Measurements from ENCODE around the gene EXOC3L1.

EXOC3L1 gene

DNA sequence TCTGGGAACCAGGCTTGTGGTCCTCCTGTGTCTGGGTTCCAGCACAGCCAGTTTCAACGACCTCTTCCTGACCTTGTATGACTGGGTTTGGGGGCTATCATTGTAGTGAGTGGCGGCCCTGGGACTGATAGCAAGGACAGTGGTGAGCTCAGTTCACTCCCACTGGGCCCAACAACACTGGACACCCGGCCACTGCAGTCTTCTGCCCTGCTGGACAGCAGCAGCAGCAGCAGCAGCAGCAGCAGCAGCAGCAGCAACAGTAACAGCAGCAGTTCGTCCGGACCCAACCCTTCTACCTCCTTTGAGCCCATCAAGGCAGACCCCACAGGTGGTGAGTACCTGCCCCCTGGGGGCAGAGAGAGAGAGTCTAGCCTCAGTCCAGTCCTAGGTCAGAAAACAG is 5.7 kb upstream of the EXOC3L1 start:
- DNase-seq, result no peak

DNA sequence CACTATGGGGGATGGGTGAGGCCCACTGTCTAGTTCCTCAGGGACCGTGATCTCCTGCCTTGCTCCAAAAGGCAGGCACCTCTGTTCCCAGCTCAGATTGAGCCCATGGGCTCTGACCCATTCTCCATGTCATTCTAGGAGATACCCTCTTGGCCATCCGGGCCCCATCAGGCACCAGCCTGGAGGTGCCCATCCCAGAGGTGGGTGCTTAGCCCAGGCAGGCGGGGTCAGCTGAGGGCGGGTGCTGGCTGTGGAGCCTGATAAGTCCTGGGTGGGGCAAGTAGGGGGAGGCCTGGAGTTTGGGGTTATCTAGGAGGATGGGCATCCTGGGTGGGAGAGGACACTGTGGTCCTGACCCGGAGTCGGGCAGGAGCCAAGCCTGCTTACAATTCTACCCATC is 4.3 kb upstream of the EXOC3L1 start:
- DNase-seq, result no peak

DNA sequence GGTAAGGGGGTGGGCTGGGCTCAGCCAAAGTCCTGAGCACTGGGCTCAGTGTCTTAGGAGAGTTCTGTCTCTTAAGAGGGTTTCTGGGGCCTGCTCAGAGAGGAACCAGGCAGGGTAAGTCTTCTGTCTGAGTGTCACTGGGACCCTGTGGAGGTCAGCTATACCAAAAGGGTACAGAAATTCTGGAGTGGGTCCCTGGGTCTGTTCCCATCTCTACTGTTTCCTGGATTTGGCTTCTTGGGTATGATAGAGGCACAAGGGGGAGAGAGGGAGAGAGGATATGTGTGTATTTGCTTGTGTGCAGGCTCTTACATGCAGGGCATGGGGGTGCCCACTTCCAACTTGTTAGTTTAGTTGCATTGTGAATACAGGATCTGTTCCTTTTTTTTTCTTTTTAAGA is 3.6 kb upstream of the EXOC3L1 start:
- DNase-seq, result no peak

DNA sequence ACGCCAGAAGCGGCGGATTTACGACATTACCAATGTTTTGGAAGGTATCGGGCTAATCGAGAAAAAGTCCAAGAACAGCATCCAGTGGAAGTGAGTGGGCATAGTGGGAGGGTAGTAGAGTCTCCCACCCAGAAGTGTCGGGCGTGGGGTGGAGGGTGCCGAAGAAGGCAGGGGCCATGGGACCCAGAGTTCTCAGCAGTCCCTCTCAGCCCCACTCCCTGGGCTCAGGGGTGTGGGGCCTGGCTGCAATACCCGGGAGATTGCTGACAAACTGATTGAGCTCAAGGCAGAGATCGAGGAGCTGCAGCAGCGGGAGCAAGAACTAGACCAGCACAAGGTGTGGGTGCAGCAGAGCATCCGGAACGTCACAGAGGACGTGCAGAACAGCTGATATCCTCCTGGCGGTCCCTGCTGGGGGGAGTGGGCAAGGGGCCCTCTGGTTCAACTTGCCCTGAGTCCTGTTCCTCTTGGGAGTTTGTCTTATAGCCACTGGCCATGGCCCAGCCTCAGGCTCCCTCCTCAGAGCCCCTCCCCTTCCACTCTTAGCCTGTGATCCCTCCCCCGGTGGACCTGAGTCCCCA is 2.9 kb upstream of the EXOC3L1 start:
- DNase-seq, result no peak

DNA sequence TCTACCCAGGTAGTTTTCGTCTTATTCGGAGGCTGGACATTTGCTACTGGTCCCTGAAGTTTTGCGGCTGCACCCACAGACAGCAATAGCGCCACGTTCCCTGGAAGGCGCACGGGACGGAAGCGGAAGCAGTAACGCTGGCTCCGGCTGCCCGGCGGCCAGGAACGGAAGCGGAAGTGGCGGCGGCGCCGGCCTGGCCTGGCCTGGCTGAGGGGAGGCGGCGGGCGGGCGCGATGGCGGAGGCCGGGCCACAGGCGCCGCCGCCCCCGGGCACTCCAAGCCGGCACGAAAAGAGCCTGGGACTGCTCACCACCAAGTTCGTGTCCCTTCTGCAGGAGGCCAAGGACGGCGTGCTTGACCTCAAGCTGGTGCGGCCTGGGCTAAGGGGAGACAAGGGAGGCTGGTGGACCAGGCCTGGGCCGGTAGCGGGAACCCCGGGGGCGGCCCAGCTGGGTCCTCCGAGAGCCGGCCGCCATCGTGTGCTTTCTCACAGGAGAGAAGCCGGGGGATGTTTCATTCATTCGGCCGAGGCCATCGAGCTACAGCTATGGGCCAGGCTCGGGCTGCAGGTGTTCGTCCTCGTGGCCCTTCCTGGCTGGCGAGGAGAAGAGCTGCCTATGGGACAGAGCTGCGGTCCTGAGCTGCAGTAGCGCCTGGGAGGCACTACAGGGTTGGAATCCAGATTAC is 2.2 kb upstream of the EXOC3L1 start, which contains the start of gene E2F4:
Gene E2F4, plus strand, starts transcription at position 161 of the 687 bp plus-strand sequence. Its CDS starts 73 bp downstream, at position 234.
- peak; percentile 95 for DNase-seq

DNA sequence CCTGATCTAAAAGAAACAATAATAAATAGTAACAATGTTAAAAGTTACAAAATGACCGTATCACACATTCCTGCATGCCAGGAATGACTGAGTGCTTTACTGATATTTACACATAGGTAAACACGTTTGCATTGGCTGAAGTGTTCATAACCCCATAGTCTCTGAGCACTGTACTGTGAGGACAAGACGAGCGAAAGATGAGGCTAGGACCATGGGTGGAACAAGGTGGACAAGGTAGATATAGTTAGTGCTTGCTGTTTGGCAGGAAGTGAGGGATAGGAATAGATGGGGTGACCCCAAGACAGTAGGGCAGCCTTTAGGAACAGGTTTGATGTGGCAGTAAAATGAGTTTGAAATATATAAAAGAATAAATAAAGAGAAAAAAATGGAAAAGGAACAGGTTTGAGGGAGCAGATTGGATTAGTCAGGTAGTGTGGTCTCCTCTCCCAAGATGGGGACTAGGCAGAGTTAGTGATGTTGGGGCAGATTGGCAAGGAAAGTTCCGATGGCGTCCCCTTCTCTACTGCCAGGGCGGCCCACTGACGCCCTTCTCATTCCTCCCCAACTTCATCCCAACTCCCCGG is 1.6 kb upstream of the EXOC3L1 start:
- no peak for DNase-seq

DNA sequence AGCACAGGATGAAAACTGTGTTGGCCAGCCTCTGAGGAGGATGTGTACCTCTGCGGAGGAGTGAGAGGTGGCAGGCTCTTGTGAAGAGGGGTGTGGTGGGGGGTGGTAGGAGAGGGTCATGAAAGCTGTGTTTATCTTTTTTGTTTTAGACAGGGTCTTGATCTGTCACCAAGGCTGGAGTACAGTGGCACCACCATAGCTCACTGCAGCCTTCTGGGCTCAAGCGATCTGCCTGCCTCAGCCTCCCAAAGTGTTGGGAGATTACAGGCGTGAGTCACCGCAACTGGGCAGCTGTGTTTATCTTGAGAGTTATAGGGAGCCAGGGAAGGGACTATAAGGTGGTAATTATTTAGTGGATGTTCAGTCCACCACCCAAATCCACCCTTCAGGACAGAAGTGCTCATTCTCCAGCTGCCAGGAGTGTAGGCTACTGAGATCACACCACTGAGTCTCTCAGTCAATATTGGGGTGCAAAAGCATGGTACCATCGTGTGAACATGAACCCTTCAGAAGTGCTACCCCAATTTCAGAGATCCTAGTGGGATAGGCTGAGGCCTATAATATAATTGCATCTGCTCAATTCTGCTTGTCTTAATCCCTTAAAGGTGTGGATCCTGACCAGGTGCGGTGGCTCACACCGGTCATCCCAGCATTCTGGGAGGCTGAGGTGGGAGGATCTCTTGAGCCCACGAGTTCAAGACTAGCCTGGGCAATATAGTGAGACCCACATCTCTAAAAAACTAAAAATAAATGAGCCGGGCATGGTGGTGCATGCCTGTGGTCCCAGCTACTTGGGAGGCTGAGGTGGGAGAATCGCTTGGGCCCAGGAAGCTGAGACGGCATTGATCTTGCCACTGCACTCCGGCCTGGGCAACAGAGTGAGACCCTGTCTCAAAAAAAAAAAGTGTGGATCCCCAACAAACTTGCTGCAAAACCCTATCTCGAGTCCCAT is 788 bp upstream of the EXOC3L1 start:
- no peak for DNase-seq

DNA sequence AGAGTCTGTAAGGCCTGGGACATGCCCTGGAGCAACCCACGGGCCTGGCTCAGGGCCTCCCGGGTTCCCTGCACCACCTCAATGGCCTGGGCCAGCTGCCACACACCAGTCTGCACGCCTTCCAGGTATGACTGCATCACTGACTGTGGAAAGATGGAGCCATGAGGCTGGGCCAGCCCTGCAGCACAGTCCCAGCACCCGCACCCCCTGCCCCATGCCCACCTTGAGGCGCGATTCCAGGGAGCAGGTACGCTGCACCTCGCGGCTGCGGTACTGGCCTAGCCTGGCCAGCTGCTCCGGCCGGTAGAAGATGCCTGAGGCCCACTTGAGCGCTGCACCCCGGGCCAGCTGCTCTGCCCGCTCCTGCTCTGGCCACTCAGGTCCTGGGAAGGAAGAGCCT is 1.1 kb downstream of the EXOC3L1 start:
- DNase-seq, result no peak

DNA sequence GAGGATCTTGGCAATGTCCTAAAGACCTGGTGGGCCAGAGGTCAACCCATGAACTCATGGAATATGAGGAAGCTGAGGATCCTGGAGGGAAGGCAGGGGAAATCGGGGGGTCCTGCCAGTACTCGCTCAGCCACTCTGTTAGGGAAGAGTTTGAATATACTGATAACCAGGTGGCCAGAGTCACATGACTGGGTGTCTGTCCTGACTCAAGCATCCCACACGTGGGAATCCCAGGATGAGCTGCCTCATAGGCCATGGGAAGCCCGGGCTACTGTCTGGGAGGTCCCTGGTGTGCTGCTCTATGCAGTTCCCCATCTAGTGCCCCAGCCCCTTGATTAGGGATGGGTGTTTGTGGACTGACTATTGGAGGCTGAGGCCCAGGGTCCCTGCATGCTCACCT is 1.6 kb downstream of the EXOC3L1 start:
- no peak for DNase-seq

DNA sequence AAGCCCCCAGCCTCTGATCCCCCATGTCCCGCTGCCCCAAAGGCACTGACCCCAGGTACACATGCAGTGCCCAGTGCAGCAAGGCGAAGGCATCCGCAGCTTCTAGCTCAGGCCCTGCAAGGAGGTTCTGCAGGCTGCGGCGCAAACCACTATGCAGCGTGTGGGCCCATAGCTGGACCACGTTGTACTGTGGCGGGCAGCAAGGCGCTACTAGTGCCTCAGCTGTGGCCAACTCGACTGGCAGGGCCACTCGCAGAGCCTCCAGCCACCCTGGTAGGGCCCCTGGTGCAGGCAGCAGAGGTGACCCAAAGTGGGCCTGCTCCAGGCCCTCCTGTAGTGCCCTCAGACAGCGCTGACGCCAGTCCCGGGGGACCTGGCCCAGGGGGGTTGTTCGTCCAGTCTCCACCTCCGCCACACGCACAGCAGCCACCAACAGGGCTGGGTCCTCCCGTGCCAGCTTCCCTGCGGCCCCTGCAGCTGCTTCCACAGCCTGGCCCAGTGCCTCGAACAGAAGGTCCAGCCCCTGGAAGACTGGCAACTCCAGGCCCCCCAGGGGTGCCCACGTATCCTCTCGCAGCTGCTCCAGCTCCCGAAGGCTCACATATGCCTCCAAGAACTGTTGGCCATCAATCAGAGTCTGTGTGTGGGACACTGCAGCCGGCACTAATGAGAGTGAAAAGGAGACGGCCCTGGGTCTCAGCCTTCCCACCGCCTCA is 2.6 kb downstream of the EXOC3L1 start:
- DNase-seq, result peak; percentile 68

DNA sequence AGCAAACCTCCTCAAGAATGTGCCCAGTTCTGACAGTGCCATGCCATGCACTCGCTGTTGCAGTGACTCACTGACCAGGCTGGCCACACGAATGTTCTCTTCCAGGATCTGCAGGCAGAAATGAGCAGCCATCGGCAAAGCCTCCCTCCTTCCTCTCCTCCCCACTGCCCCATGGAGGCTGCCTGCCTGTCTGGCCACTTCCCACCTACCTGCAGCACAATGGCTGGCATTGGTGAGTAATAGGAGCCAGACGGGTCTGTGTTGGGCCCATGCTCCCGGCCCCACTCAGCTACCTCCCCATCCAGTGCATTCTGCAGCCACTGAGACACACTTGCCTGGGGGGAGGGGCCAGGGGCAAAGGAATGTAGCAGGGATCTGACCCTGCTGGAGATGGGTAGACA is 3.4 kb downstream of the EXOC3L1 start:
- no peak for DNase-seq

DNA sequence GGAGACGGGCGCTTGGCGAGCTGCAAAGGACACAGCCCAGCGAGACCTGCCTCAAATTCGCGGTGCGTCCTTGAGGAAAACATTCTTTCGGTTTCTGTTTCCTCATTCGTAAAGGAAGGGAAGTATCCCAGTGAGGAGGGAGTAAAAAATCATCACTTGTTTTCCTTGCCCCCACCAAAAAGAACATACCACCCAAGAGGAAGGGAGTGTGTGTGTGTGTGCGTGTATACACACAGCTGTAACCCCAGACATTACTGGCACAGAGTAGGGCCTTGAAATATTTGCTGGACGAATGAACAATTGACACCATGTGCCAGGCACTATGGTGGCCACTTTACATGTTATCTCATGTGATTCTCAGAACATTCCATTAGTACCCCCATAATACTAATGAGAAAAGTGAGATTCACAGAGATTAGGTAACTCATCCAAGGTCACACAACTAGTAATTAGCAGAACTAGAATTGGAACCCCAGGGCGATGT is 4.2 kb downstream of the EXOC3L1 start:
- no peak for DNase-seq

DNA sequence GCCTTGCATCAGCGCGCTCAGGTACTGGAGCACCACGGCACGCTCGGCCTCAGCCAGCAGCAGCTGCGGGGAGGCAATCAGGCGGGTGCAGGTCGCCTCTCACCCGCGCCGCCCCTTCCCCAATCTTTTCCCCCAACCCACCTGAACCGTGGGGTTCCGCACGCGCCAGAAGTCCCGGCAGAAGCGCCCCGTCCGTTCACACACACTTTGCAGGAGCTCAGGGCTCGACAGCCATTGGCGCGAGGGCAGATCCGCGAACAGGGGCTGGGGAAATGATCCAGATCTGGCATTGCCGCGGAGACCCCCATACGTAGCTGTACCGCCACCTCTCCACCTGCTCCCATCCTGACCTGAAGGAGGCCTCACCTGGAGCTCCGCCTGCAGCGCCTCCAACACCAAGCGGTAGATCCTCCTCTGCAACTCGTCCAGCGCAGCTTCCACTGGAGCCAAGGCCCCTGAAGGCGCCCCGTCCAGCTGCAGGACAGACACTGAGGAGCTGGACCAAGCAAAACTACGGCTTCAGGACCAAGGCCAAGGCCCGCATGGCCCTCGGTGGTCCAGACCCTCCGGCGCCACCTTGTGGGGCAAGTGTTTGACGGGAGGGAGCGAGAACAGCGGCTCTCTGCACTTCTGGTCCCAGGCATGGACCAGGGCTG is 4.8 kb downstream of the EXOC3L1 start:
- DNase-seq, result peak; percentile 94

DNA sequence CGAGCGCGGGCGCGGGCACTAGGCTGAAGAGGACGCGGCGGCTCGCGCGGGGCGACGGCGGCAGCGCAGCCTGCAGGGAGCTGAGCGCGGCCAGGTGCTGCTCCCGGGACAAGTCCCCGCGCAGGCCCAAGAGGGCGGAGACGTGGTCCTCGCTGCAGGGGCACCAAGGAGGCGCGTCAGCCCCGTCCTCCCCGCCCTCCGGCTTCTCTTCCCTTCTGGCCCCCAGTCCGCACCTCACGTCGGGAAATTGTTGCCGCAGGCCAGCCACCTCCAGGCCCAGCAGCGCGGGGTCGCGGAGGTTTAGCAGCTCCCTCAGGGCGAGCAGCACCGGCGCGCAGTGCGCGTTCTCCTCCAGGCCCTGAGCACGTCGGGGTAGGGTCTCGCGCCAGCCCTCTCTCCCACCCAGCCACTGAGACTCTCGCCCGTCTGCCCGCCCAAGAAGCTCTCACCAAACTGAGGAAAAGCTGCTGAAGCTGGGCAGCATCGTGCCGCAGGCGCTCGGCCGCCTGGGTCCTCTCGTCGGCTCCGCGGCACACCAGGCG is 5.4 kb downstream of the EXOC3L1 start:
- DNase-seq, result no peak

DNA sequence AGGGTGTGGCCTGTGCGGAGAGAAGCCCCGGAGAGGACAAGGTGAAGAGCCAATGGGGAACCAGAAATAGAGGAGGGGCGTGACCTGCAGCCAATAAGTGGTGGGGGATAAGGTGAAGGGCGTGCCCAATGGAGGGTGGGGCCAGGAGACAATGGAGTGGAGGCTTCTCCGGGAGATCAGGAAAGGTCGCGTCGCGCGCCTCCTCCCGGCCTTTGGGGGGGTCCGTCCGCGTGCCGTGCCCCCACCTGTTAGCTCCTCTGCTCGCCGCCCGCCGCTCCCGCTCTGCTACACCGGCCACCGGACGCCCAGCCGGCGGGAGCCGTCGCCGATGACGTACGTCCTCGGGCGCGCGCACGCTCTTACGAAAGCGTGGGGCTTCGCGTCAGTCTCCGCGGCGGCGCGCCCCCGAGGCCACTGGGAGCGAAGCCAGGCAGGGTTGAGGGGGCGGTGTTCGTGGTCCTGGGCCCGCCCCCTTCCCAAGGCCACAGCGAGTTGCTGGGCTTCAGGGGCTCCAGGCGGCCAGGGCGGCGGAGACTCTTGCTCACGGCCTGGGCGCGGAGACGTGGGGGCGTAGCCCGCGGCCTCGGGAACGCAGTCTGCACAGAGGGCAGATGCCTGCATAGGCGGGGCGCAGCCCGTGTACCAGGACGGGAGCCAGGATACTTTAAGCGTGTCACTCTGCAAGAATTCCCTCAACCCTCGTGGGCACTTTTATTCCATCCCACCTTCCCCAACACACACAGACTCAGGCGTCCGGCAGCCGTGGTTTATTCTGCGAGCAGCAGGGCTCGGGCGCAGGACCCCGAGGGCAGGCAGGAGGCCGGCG is 6.1 kb downstream of the EXOC3L1 start, which contains the start of gene MATCAP1:
Gene MATCAP1, minus strand, starts transcription at position 337 of the 826 bp plus-strand sequence. CDS start 3,353 bp downstream, outside the sequence.
- peak; percentile 97 for DNase-seq

DNA sequence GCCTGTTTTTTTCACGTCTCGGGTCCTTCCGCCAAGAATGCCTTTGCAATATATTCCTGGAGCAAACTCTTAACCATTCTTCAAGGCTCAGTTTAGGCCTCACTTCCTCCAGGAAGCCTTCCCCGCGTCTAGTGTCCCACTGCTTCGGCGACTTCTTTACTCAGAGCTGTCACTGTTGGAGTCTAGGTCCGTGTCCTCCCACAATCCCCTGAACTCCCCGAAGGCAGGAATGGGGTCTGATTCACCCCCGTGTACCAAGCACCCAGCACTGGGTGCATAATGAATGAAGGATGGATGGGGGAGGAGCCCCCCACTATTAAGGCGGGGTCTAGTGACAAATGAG is 6.7 kb downstream of the EXOC3L1 start:
- DNase-seq, result no peak

DNA sequence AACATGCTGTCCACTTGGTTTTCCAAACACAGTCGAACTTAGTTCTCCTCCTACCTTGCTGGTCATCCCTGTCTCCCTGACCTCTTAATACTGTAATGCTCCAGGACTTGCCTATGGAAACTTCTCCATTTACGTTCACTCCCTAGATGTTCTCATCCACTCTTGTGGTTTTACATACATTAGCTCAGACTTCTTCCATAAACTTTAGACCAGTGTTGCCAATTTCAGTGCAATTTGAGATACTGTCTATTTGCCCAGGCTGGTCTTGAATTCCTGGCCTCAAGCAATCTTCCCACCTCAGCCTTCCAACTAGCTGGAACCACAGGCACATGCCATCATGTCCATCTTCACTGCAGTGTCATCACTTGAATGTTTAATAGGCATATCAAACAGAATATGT is 7.6 kb downstream of the EXOC3L1 start:
- no peak for DNase-seq

DNA sequence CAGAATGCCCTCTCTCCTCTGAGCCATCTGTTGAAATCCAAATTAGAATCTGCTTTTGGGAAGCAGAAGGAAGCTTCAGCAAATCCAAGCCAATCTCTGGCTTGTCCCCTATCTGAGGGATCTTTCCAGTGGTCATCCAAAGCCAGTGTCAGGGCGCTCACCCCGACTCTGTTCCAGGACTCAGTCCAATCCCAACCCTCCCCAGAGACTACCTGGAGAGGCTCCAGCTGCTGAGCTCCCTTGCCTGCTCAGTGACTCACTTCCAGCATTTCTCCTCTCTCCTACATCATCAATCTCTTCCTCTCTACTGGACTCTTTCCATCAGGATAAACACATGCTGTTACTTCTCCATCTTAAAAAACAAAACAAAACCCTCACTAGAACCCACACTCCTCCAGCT is 8.6 kb downstream of the EXOC3L1 start:
- no peak for DNase-seq

DNA sequence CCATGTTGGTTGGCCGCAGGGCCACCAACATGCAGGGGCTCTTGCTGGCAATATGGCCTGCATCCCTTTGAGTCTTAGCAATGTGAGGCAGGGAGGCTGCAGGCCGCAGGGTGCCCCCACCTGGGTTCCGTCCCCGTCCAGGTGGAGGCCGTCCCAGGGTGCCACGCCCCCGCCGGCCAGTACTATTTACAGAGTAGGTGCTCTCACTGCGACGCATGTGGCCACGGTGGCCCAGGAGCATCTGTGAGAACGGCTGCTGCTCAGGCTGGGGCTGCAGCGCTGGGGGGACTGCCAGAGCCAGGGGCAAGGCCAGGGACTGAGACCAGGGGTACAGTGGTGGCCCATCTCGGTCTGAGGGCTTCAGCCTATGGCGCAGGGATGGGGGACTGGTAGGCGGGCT is 9.8 kb downstream of the EXOC3L1 start:
- DNase-seq, result no peak

DNA sequence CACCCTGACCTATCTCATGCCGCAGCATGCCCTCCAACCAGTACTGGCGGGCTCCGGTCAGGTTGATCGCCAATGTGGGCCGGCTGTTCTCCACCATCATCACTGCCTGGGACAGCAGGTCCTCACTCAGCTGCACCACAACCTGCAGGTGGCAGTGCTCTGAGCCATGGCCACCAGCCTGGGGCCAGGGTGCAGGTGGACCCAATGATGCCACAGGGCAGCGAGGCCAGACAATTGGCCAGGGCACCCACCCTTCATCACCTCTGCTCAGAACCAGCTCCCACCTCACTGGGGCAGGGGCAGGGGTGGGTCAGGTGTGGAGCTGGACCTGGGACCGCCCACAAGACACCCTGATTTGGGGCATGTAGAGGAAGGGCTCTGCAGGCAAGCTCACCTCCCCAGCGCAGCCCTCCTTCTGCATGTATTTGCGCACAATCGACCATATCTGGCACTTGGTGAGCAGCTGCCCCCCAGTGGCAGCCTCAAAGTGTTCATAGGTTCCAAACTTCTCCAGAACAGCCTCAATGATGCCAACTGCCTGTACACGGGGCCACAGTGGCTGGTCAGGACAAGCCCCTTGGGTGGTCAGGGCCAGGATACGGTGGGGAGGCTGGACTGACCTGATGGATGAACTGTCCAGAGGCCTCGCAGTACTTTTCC is 10.4 kb downstream of the EXOC3L1 start:
- no peak for DNase-seq
